K562 (cell line): Measurements from ENCODE around the gene TBL2. TPM values are rescaled to one million over a fixed set of nuclear protein-coding genes. Genes with fewer than 3 reads are reported as not detected.
A peak's percentile ranks its signal among the peaks of the same experiment; 100 is the strongest.

ENCODE experiments used
- ATAC-seq: fragments of 200-7000 bp; cut with Tn5 transposase; 3 replicates; pipeline ENCODE4 v1.9.1; 2020; ENCODE audit warnings: moderate library complexity
- BruUV-seq: library from RNA; stranded (reverse); fragments of 400-500 nt; replicated peaks from 2 replicates; lab custom pipeline; 2021; lab: Mats Ljungman, UMichigan
- CTCF ChIA-PET: fragments of 300-600 bp; formaldehyde crosslinking; extraction: SDS; loops from one replicate; lab custom pipeline; 2021; ENCODE audit warnings: low intra/inter-chr PET ratio; lab: Yijun Ruan, JAX
- POLR2A ChIA-PET: fragments of 300-600, 350-650 bp; sonication (Branson Sonifier 250); formaldehyde crosslinking; extraction: SDS; loops from one replicate; lab custom pipeline; 2021; ENCODE audit warnings: antibody characterized with exemption, inconsistent platforms; lab: Yijun Ruan, JAX
- DNase-seq, 4 experiments: peaks; one replicate each; pipeline versions ENCODE4 v3.0.0 to v3.0.0-alpha.2; 2011 to 2018; ENCODE audit warnings: low spot score in 3 of 4, mixed read lengths in 3 of 4; ENCODE audit errors: extremely low read depth in 1 of 4
- FAIRE-seq: peaks from 2 replicates; lab custom pipeline; 2011; peaks lifted over from hg19 to GRCh38; lab: Jason Lieb, UNC
- H2AFZ ChIP-seq: 2 replicates; pipeline ENCODE4 v1.6.0; 2011; ENCODE audit warnings: low read depth, low read length, control low read depth, inconsistent platforms
- H3K27ac ChIP-seq: fragments of 200-600 bp; 3 replicates; pipeline ENCODE4 v1.8.0; 2011; ENCODE audit warnings: low read depth, mild to moderate bottlenecking, control low read depth, inconsistent platforms, low read length, moderate library complexity, mixed read lengths; ENCODE audit errors: extremely low read depth
- H3K27me3 ChIP-seq, 2 experiments: fragments of 300-600 bp in 1 of 2; 2 replicates in 1 of 2; 3 replicates in 1 of 2; pipeline versions ENCODE4 v1.6.0 to v1.8.0; 2011; ENCODE audit warnings: inconsistent platforms in 2 of 2, low read length in 2 of 2, mild to moderate bottlenecking in 1 of 2, mixed read lengths in 1 of 2, moderate library complexity in 1 of 2; ENCODE audit not compliant: control insufficient read depth in 2 of 2, insufficient read depth in 2 of 2
- H3K36me3 ChIP-seq: fragments of 300-600 bp; 3 replicates; pipeline ENCODE4 v1.8.0; 2011; ENCODE audit warnings: mild to moderate bottlenecking, low read length, inconsistent platforms; ENCODE audit not compliant: control insufficient read depth, insufficient read depth
- H3K4me1 ChIP-seq, 2 experiments: fragments of 200-600 bp in 1 of 2; replicated peaks in 1 of 2; 2 replicates in 1 of 2; 3 replicates in 1 of 2; pipeline versions ENCODE4 v1.5.1 to v1.8.0; 2011; ENCODE audit warnings: inconsistent platforms in 2 of 2, low read length in 2 of 2, mild to moderate bottlenecking in 1 of 2, mixed read lengths in 1 of 2, moderate library complexity in 1 of 2; ENCODE audit not compliant: control insufficient read depth in 2 of 2, insufficient read depth in 2 of 2
- H3K4me2 ChIP-seq: 2 replicates; pipeline ENCODE4 v1.6.1; 2011; ENCODE audit warnings: low read length, control low read depth, inconsistent platforms, mixed read lengths; ENCODE audit not compliant: insufficient read depth
- H3K4me3 ChIP-seq: fragments of 200-600 bp; sonication (generic), shearing (Covaris generic); 2 replicates; pipeline ENCODE4 v1.5.1; 2016; ENCODE audit warnings: control low read depth, inconsistent platforms
- H3K79me2 ChIP-seq: fragments of 200-600 bp; 3 replicates; pipeline ENCODE4 v1.8.0; 2011; ENCODE audit warnings: low read length, inconsistent platforms; ENCODE audit not compliant: control insufficient read depth, insufficient read depth
- H3K9ac ChIP-seq, 2 experiments: 2 replicates each; pipeline versions ENCODE4 v1.6.0 to v1.6.1; 2011; ENCODE audit warnings: low read depth in 2 of 2, low read length in 2 of 2, control low read depth in 1 of 2, inconsistent platforms in 1 of 2, mild to moderate bottlenecking in 1 of 2, mixed read lengths in 1 of 2; ENCODE audit not compliant: insufficient read depth in 1 of 2
- H3K9me1 ChIP-seq: one replicate; pipeline ENCODE4 v1.6.0; 2011; ENCODE audit warnings: inconsistent platforms, mild to moderate bottlenecking, low read length, moderate library complexity; ENCODE audit not compliant: control insufficient read depth, insufficient read depth
- H3K9me3 ChIP-seq: replicated peaks from 2 replicates; pipeline ENCODE4 v1.5.1; 2011; ENCODE audit warnings: low read depth, low read length, inconsistent platforms; ENCODE audit not compliant: control insufficient read depth, insufficient read depth
- H4K20me1 ChIP-seq: replicated peaks from 2 replicates; pipeline ENCODE4 v1.6.1; 2011; ENCODE audit warnings: low read length, inconsistent platforms, mixed read lengths; ENCODE audit not compliant: control insufficient read depth, insufficient read depth
- BHLHE40 ChIP-seq: IDR thresholded peaks from 2 replicates; pipeline ENCODE4 v1.6.1; 2011; ENCODE audit warnings: low read length, improper control_type of control experiment
- ESRRB ChIP-seq: fragments of 250-450 bp; sonication (Bioruptor Pico); IDR thresholded peaks from 2 replicates; pipeline ENCODE4 v1.5.0; 2020; ENCODE audit warnings: mild to moderate bottlenecking, moderate library complexity, borderline replicate concordance
- GTF2E2 ChIP-seq: fragments of 200-800 bp; sonication (Bioruptor generic); IDR thresholded peaks from 2 replicates; pipeline ENCODE4 v1.6.1; 2016; ENCODE audit warnings: missing genetic modification characterization, missing compliant biosample characterization
- HMBOX1 ChIP-seq: sonication (generic); IDR thresholded peaks from 2 replicates; pipeline ENCODE4 v1.6.1; 2016
- JUN ChIP-seq, 2 experiments: sonication (generic) in 1 of 2; formaldehyde crosslinking in 1 of 2; IDR thresholded peaks; 2 replicates each; pipeline versions ENCODE4 v1.6.1 to v1.8.0; 2012 to 2022; ENCODE audit warnings: borderline replicate concordance in 2 of 2, mild to moderate bottlenecking in 2 of 2, improper control_type of control experiment in 1 of 2, low read depth in 1 of 2, low read length in 1 of 2, missing genetic modification reagents in 1 of 2
- MTF1 ChIP-seq: fragments of 250-450 bp; sonication (Bioruptor Pico); IDR thresholded peaks from 2 replicates; pipeline ENCODE4 v1.9.0; 2021; ENCODE audit warnings: moderate library complexity, mild to moderate bottlenecking, inconsistent platforms, borderline replicate concordance
- POLR2G ChIP-seq: fragments of 200-400 bp; formaldehyde crosslinking; IDR thresholded peaks from 2 replicates; pipeline ENCODE4 v1.6.1; 2017; ENCODE audit warnings: low read depth, mild to moderate bottlenecking, antibody characterized with exemption, low read length, moderate library complexity
- TRIM28 ChIP-seq: fragments of 450-650 bp; IDR thresholded peaks from 2 replicates; pipeline ENCODE4 v1.6.1; 2017
- ZBTB7A ChIP-seq: IDR thresholded peaks from 2 replicates; pipeline ENCODE4 v1.6.1; 2011; ENCODE audit warnings: low read depth, mild to moderate bottlenecking, low read length, moderate library complexity, borderline replicate concordance; ENCODE audit not compliant: control insufficient read depth
- ZNF124 ChIP-seq: sonication (generic); formaldehyde crosslinking; IDR thresholded peaks from 2 replicates; pipeline ENCODE4 v1.8.1; 2022; ENCODE audit warnings: missing genetic modification reagents
- ZNF175 ChIP-seq: fragments of 200-800 bp; sonication (Bioruptor generic); IDR thresholded peaks from 2 replicates; pipeline ENCODE4 v1.6.1; 2016; ENCODE audit warnings: low read depth, mild to moderate bottlenecking, missing genetic modification characterization, missing compliant biosample characterization
- ZNF274 ChIP-seq: IDR thresholded peaks from 2 replicates; pipeline ENCODE4 v1.6.1; 2011; ENCODE audit warnings: low read depth, mild to moderate bottlenecking, low read length, moderate library complexity, borderline replicate concordance
- ZNF511 ChIP-seq: sonication (generic); formaldehyde crosslinking; IDR thresholded peaks from 2 replicates; pipeline ENCODE4 v1.8.0; 2022; ENCODE audit warnings: mild to moderate bottlenecking, missing genetic modification reagents
- ZNF785 ChIP-seq: fragments of 250-450 bp; sonication (Bioruptor Pico); IDR thresholded peaks from 2 replicates; pipeline ENCODE4 v1.4.0; 2020; ENCODE audit warnings: mild to moderate bottlenecking
- WGBS: fragments of 100-300 bp; shearing (Covaris generic); methylation state at CpG from one replicate; pipeline ENCODE4 v1.1.6; 2016; ENCODE audit warnings: low coverage, mixed read lengths; ENCODE audit not compliant: insufficient coverage; ENCODE audit errors: missing lambda C conversion rate; 5-methylcytosine and 5-hydroxymethylcytosine counted together
- in situ Hi-C: fragments of 300-500 bp; cut with MboI; formaldehyde crosslinking; loops from 4 replicates; pipeline ENCODE4 v1.15.0; 2018; ENCODE audit warnings: inconsistent platforms, mixed read lengths
- intact Hi-C: fragments of 100-400 bp; cut with micrococcal nuclease; formaldehyde crosslinking; loops from 2 replicates; pipeline ENCODE4 v1.14.2; 2022
- polyA plus RNA-seq, 8 experiments: library from polyadenylated mRNA; depleted of rRNA in 4 of 8; stranded (reverse) in 5 of 8; unstranded in 3 of 8; fragments of >200 nt; fragmentation: Nextera tagmentation in 2 of 8; fragmentation: Illumina TruSeq in 1 of 8; extraction: Ambion mirVana in 2 of 8; extraction: Trizol in 1 of 8; gene quantifications; 2 replicates each; pipeline versions ENCODE4 v1.2.1 to v1.2.3, GENCODE V29; 2011 to 2014; ENCODE audit warnings: inconsistent platforms in 1 of 8, missing spikeins in 1 of 8
- total RNA-seq, 7 experiments: library from RNA; depleted of rRNA in 6 of 7; stranded (reverse); fragments of >200 nt in 6 of 7; fragmentation: Illumina TruSeq in 2 of 7; extraction: Trizol in 2 of 7; gene quantifications; 2 replicates each; pipeline versions ENCODE4 v1.2.1 to v1.2.3, GENCODE V29; 2011 to 2021; ENCODE audit warnings: low replicate concordance in 1 of 7
- TF ChIP-seq, protein P1 (sequence below): fragments of 250-450 bp; sonication (Bioruptor Pico); IDR thresholded peaks from 2 replicates; pipeline ENCODE4 v1.5.0; 2021; ENCODE audit warnings: mild to moderate bottlenecking, borderline replicate concordance
- TF ChIP-seq, protein P2 (sequence below): fragments of 250-450 bp; sonication (Bioruptor Pico); IDR thresholded peaks from 2 replicates; pipeline ENCODE4 v1.5.0; 2021

The TBL2 gene
- total and polyA plus RNA-seq, 9 of the 15 experiments (the other 6 are each of a cell fraction or from before 2014, with no cell fraction given) = 2.5 to 123 (median 49.2) TPM

DNA sequence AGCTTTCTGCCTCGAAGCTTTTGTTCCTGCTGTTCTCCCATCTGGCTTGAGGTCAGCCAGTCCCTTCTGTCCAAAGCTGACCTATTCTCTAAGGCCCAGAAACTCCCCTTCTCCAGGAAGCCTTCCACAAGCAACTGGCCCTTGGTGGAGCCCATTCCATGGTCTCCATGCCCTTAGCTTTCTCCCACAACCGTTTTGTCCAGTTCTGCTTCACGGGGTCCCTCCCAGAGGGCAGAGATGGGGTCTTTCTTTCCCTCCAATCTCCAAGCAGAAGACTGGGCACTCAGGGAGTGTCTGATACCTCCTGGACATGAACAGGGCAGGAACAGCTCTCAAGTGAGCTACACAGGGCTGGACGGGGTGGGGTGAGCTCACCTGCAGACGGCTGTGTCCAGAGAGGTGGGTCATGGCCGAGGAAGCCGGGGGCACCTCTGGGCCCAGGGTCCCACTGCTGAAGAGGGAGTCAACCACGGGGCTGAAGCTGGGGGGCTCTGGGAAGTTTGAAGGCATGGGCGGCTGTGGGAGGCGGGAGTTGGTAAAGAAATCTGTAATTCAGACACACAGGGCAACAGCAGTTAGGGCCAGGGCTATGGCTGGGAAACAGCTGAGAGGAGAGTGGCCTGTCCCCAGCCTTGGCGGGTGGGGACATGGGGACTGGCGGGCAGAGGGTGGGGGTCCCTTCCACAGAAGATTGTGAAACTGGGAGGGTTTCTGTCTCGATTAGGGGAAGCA lies 20.9 kb upstream of the TBL2 start:
- intact Hi-C loops = no loop called here
- no peaks in the 10 kb centered on the region for H3K9me3 ChIP-seq
- peak; percentile 29; the same call in 1 of the 3 replicates for ATAC-seq
- no peak overlapping the region for H3K4me2 ChIP-seq
- peak; percentile 51 for FAIRE-seq
- H3K4me1 ChIP-seq = peaks cover 0 to 52% of the 10 kb centered on the region in 2 experiments; a peak in 3 of 5 replicates
- 19% methylated on average over 11 of the region's 13 CpGs for WGBS
- H3K79me2 ChIP-seq = no peaks in the 10 kb centered on the region
- H3K9me1 ChIP-seq = no peaks in the 10 kb centered on the region
- H2AFZ ChIP-seq = no peak overlapping the region
- no peaks in the 10 kb centered on the region for H4K20me1 ChIP-seq
- ChIA-PET POLR2A (interaction anchor here (0.5 to 0.8 kb wide), 2 partner anchors 101 to 121 kb away, joined by 3 read pairs; no protein-coding TSS in a partner anchor), CTCF (no interaction called here)
- DNase-seq = no peak
- no peaks in the 10 kb centered on the region for H3K27me3 ChIP-seq
- H3K4me3 ChIP-seq = no peak overlapping the region
- BruUV-seq = no TSS peak
- peak overlapping the region in 1 of 2 experiments; percentile 82; a peak in 2 of 4 replicates for H3K9ac ChIP-seq
- in situ Hi-C loops = no loop called here
- H3K27ac ChIP-seq = no peak overlapping the region
- no peaks in the 10 kb centered on the region for H3K36me3 ChIP-seq
- TF ChIP-seq POLR2G (peak; percentile 64), MTF1 (CRISPR knock-in tag) (no peak), ZBTB7A (peak; percentile 29; the same call in 1 of the 2 replicates), ZNF785 (CRISPR knock-in tag) (no peak), ZNF511 (peak; percentile 41; the same call in 1 of the 2 replicates), TRIM28 (no peak), ZNF124 (no peak), HMBOX1 (no peak), ESRRB (CRISPR knock-in tag) (no peak), ZNF274 (no peak), BHLHE40 (no peak), GTF2E2 (tag) (no peak), ZNF175 (CRISPR knock-in tag) (no peak), JUN (IDR thresholded peaks at IDR 0.05; ENCODE audit: borderline replicate concordance, low read depth, low read length) (no peak), JUN (CRISPR knock-in tag; IDR thresholded peaks at IDR 0.05; ENCODE audit: borderline replicate concordance) (0 out of 2 replicates have a peak, but pooled peaks have one; percentile 29)
- TF ChIP-seq, protein P1, sequence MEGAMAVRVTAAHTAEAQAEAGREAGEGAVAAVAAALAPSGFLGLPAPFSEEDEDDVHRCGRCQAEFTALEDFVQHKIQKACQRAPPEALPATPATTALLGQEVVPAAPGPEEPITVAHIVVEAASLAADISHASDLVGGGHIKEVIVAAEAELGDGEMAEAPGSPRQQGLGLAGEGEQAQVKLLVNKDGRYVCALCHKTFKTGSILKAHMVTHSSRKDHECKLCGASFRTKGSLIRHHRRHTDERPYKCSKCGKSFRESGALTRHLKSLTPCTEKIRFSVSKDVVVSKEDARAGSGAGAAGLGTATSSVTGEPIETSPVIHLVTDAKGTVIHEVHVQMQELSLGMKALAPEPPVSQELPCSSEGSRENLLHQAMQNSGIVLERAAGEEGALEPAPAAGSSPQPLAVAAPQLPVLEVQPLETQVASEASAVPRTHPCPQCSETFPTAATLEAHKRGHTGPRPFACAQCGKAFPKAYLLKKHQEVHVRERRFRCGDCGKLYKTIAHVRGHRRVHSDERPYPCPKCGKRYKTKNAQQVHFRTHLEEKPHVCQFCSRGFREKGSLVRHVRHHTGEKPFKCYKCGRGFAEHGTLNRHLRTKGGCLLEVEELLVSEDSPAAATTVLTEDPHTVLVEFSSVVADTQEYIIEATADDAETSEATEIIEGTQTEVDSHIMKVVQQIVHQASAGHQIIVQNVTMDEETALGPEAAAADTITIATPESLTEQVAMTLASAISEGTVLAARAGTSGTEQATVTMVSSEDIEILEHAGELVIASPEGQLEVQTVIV (CRISPR knock-in tag) = no peak
- TF ChIP-seq, protein P2, sequence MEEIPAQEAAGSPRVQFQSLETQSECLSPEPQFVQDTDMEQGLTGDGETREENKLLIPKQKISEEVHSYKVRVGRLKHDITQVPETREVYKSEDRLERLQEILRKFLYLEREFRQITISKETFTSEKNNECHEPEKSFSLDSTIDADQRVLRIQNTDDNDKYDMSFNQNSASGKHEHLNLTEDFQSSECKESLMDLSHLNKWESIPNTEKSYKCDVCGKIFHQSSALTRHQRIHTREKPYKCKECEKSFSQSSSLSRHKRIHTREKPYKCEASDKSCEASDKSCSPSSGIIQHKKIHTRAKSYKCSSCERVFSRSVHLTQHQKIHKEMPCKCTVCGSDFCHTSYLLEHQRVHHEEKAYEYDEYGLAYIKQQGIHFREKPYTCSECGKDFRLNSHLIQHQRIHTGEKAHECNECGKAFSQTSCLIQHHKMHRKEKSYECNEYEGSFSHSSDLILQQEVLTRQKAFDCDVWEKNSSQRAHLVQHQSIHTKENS (CRISPR knock-in tag) = no peak
